Measurements from ENCODE around the gene OSBPL6. TPM values are rescaled to one million over a fixed set of nuclear protein-coding genes. Genes with fewer than 3 reads are reported as not detected.

Gene OSBPL6
- total and polyA plus RNA-seq, 2 of the 13 experiments (the other 11 are each of a cell fraction or from before 2014, with no cell fraction given): 0.03 to 0.11 TPM

DNA sequence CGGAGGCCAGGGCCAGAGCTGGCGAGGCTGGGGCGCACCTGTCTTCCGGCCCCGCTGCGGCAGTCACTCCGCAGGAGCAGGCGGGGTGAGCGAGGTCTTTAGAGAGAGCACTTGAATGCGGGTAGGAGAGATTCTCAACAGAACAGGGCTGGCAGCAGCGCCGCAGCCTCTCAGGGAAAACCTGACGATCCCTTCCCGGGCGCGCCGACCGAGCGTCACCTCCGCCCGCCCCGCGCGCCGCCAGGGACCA, 256.1 kb downstream of the OSBPL6 start (continued):
- TF ChIP-seq SRSF4 (IDR thresholded peaks at IDR 0.05; ENCODE audit: low read depth, low read length, poor library complexity, severe bottlenecking): no peak
- no peak for TF ChIP-seq EZH2 (conservative IDR thresholded peaks at IDR 0.05; ENCODE audit: low read depth, low read length)
- TF ChIP-seq, protein P1, sequence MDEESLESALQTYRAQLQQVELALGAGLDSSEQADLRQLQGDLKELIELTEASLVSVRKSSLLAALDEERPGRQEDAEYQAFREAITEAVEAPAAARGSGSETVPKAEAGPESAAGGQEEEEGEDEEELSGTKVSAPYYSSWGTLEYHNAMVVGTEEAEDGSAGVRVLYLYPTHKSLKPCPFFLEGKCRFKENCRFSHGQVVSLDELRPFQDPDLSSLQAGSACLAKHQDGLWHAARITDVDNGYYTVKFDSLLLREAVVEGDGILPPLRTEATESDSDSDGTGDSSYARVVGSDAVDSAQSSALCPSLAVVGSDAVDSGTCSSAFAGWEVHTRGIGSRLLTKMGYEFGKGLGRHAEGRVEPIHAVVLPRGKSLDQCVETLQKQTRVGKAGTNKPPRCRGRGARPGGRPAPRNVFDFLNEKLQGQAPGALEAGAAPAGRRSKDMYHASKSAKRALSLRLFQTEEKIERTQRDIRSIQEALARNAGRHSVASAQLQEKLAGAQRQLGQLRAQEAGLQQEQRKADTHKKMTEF (CRISPR knock-in tag; IDR thresholded peaks at IDR 0.05): 0 out of 2 replicates have a peak, but pooled peaks have one; percentile 21
- no peak for TF ChIP-seq KDM1A (CRISPR knock-in tag; IDR thresholded peaks at IDR 0.05)
- TF ChIP-seq ZNF124 (CRISPR knock-in tag; IDR thresholded peaks at IDR 0.05): no peak
- no peak for TF ChIP-seq ZNF383 (CRISPR knock-in tag; IDR thresholded peaks at IDR 0.05; ENCODE audit: borderline replicate concordance)
- TF ChIP-seq, protein P2, sequence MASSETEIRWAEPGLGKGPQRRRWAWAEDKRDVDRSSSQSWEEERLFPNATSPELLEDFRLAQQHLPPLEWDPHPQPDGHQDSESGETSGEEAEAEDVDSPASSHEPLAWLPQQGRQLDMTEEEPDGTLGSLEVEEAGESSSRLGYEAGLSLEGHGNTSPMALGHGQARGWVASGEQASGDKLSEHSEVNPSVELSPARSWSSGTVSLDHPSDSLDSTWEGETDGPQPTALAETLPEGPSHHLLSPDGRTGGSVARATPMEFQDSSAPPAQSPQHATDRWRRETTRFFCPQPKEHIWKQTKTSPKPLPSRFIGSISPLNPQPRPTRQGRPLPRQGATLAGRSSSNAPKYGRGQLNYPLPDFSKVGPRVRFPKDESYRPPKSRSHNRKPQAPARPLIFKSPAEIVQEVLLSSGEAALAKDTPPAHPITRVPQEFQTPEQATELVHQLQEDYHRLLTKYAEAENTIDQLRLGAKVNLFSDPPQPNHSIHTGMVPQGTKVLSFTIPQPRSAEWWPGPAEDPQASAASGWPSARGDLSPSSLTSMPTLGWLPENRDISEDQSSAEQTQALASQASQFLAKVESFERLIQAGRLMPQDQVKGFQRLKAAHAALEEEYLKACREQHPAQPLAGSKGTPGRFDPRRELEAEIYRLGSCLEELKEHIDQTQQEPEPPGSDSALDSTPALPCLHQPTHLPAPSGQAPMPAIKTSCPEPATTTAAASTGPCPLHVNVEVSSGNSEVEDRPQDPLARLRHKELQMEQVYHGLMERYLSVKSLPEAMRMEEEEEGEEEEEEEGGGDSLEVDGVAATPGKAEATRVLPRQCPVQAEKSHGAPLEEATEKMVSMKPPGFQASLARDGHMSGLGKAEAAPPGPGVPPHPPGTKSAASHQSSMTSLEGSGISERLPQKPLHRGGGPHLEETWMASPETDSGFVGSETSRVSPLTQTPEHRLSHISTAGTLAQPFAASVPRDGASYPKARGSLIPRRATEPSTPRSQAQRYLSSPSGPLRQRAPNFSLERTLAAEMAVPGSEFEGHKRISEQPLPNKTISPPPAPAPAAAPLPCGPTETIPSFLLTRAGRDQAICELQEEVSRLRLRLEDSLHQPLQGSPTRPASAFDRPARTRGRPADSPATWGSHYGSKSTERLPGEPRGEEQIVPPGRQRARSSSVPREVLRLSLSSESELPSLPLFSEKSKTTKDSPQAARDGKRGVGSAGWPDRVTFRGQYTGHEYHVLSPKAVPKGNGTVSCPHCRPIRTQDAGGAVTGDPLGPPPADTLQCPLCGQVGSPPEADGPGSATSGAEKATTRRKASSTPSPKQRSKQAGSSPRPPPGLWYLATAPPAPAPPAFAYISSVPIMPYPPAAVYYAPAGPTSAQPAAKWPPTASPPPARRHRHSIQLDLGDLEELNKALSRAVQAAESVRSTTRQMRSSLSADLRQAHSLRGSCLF (CRISPR knock-in tag; IDR thresholded peaks at IDR 0.05; ENCODE audit: borderline replicate concordance): no peak
- no peak for TF ChIP-seq ZFP36 (IDR thresholded peaks at IDR 0.05; ENCODE audit: borderline replicate concordance, low read depth, low read length, partially characterized antibody)
- no peak for TF ChIP-seq AHR (CRISPR knock-in tag; IDR thresholded peaks at IDR 0.05)
- no peak for TF ChIP-seq ZBTB7B (CRISPR knock-in tag; IDR thresholded peaks at IDR 0.05)
- TF ChIP-seq MTF2 (CRISPR knock-in tag; IDR thresholded peaks at IDR 0.05; ENCODE audit: borderline replicate concordance): peak; percentile 20; the same call in 1 of the 2 replicates
- TF ChIP-seq ZNF143 (CRISPR knock-in tag; IDR thresholded peaks at IDR 0.05): no peak
- no peak for TF ChIP-seq ZZZ3 (CRISPR knock-in tag; IDR thresholded peaks at IDR 0.05; ENCODE audit: borderline replicate concordance)
- TF ChIP-seq, protein P3, sequence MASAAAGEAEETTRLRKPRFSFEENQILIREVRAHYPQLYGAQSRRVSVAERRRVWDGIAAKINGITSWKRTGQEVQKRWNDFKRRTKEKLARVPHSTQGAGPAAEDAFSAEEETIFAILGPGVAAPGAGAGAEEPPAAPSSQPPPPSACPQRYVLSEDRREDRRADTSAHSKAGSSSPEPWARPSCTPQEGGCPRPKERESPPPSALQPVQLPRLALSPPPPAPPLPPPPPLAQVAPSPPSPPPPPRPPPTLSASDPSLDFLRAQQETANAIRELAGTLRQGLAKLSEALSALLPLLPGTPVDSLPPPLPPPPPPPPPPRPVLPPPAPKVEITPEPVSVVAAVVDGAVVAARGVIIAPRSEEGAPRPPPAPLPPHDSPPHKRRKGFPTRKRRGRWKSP (CRISPR knock-in tag; IDR thresholded peaks at IDR 0.05): no peak
- no peak for TF ChIP-seq ZNF451 (CRISPR knock-in tag; IDR thresholded peaks at IDR 0.05)
- TF ChIP-seq PITX1 (CRISPR knock-in tag; IDR thresholded peaks at IDR 0.05): no peak
- TF ChIP-seq RFX3 (CRISPR knock-in tag; IDR thresholded peaks at IDR 0.05): no peak
- TF ChIP-seq PHF8 (CRISPR knock-in tag; IDR thresholded peaks at IDR 0.05): peak; percentile 74
- TF ChIP-seq ZNF354B (CRISPR knock-in tag; IDR thresholded peaks at IDR 0.05): peak; percentile 5; the same call in 1 of the 2 replicates
- TF ChIP-seq, protein P4, sequence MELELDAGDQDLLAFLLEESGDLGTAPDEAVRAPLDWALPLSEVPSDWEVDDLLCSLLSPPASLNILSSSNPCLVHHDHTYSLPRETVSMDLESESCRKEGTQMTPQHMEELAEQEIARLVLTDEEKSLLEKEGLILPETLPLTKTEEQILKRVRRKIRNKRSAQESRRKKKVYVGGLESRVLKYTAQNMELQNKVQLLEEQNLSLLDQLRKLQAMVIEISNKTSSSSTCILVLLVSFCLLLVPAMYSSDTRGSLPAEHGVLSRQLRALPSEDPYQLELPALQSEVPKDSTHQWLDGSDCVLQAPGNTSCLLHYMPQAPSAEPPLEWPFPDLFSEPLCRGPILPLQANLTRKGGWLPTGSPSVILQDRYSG (CRISPR knock-in tag; IDR thresholded peaks at IDR 0.05): no peak
- TF ChIP-seq RFX1 (IDR thresholded peaks at IDR 0.05): no peak
- TF ChIP-seq ZNF430 (CRISPR knock-in tag; IDR thresholded peaks at IDR 0.05): no peak
- TF ChIP-seq GABPB1 (CRISPR knock-in tag; IDR thresholded peaks at IDR 0.05): no peak; the same call in 1 of the 2 replicates
